GM12801 (cell line): ENCODE measurements around the gene GPX2.

Source experiments
- CTCF ChIP-seq: IDR thresholded peaks from one replicate; pipeline ENCODE4 v1.5.1; 2011; ENCODE audit warnings: control low read depth; ENCODE audit not compliant: insufficient read length; ENCODE audit errors: extremely low read depth

Gene GPX2

GRCh38 chr14:64945431-64946178, 3.1 kb upstream of the GPX2 start:
- TF ChIP-seq CTCF = no peak

GRCh38 chr14:64944861-64945260, 2.3 kb upstream of the GPX2 start:
- no peak for TF ChIP-seq CTCF

- no peak for TF ChIP-seq CTCF
Measured at GRCh38 chr14:64944041-64944440, 1.5 kb upstream of the GPX2 start.

GRCh38 chr14:64943556-64943955, 1.0 kb upstream of the GPX2 start:
- no peak for TF ChIP-seq CTCF

- TF ChIP-seq CTCF = no peak
Measured at GRCh38 chr14:64940336-64940910, 2.1 kb downstream of the GPX2 start.

- TF ChIP-seq CTCF = no peak
Measured at GRCh38 chr14:64939817-64940190, 2.7 kb downstream of the GPX2 start.

- no peak for TF ChIP-seq CTCF
Measured at GRCh38 chr14:64938972-64939816, 3.4 kb downstream of the GPX2 start.
